Uterus (tissue), 2 donors: ENCODE results near the gene UPF1.

ENCODE experiments used
- CTCF ChIP-seq, 4 experiments: fragments of 200-600 bp in 2 of 4; fragments of 450-650 bp in 2 of 4; sonication (generic) in 2 of 4; IDR thresholded peaks; one replicate each; pipeline ENCODE4 v1.5.1; 2016 to 2019; ENCODE audit warnings: antibody characterized with exemption in 4 of 4, mild to moderate bottlenecking in 2 of 4, moderate library complexity in 1 of 4
- POLR2A ChIP-seq, 2 donors: fragments of 450-650 bp; IDR thresholded peaks; one replicate each; pipeline ENCODE4 v1.6.1; 2016; ENCODE audit warnings: antibody characterized with exemption in 2 of 2, mild to moderate bottlenecking in 1 of 2, moderate library complexity in 1 of 2

DNA sequence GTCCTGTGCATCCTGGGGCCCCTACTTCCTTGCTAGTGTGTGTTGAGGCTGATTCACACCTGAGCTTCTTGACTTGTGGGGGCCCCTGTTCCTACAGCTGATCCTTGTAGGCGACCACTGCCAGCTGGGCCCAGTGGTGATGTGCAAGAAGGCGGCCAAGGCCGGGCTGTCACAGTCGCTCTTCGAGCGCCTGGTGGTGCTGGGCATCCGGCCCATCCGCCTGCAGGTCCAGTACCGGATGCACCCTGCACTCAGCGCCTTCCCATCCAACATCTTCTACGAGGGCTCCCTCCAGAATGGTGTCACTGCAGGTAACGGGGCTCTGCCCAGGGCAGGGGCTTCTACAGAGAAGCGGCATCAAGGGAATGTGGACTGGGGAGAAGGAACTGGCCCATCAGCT lies 25.5 kb downstream of the UPF1 start:
- TF ChIP-seq CTCF (IDR thresholded peaks at IDR 0.05) (no peak), POLR2A (IDR thresholded peaks at IDR 0.05) (no peak)
